KMS-11 (cell line): ENCODE measurements around the gene TENM4.

Source experiments
- H2AFZ ChIP-seq: fragments of 200-600 bp; sonication (generic); 2 replicates; pipeline ENCODE4 v1.6.1; 2016; ENCODE audit warnings: antibody characterized with exemption, mixed run types, low read depth
- H3K27ac ChIP-seq: fragments of 200-600 bp; sonication (generic); 2 replicates; pipeline ENCODE4 v1.6.1; 2016; ENCODE audit warnings: mild to moderate bottlenecking, mixed run types
- H3K27me3 ChIP-seq: fragments of 200-600 bp; sonication (generic); 2 replicates; pipeline ENCODE4 v1.6.1; 2017; ENCODE audit warnings: mild to moderate bottlenecking, low read depth, mixed run types, moderate library complexity; ENCODE audit not compliant: insufficient read depth
- H3K36me3 ChIP-seq: fragments of 200-600 bp; sonication (generic); 2 replicates; pipeline ENCODE4 v1.6.1; 2017; ENCODE audit warnings: mild to moderate bottlenecking, mixed run types; ENCODE audit not compliant: insufficient read depth
- H3K4me1 ChIP-seq: fragments of 200-600 bp; sonication (generic); 2 replicates; pipeline ENCODE4 v1.6.1; 2016; ENCODE audit warnings: mild to moderate bottlenecking, low read depth, mixed run types; ENCODE audit not compliant: poor library complexity, severe bottlenecking
- H3K4me2 ChIP-seq: fragments of 200-600 bp; sonication (generic); 2 replicates; pipeline ENCODE4 v1.7.0; 2016; ENCODE audit warnings: mild to moderate bottlenecking, mixed run types
- H3K4me3 ChIP-seq: fragments of 200-600 bp; sonication (generic); IDR thresholded peaks from 2 replicates; pipeline ENCODE4 v1.6.1; 2017; ENCODE audit warnings: low read depth, low read length, mixed read lengths; ENCODE audit not compliant: insufficient read depth
- H3K79me2 ChIP-seq: fragments of 200-600 bp; sonication (generic); 2 replicates; pipeline ENCODE4 v1.6.1; 2016; ENCODE audit warnings: low read depth, mixed run types; ENCODE audit not compliant: insufficient read depth
- H3K9ac ChIP-seq: fragments of 200-600 bp; sonication (generic); 2 replicates; pipeline ENCODE4 v1.6.1; 2016; ENCODE audit warnings: mild to moderate bottlenecking, mixed run types
- H4K20me1 ChIP-seq: fragments of 200-600 bp; sonication (generic); 2 replicates; pipeline ENCODE4 v1.6.1; 2016; ENCODE audit warnings: mild to moderate bottlenecking, mixed run types; ENCODE audit not compliant: insufficient read depth
- CTCF ChIP-seq: fragments of 200-600 bp; sonication (generic); conservative IDR thresholded peaks from 2 replicates; pipeline ENCODE4 v1.6.1; 2017; ENCODE audit warnings: low read depth, mild to moderate bottlenecking, antibody characterized with exemption, low read length, moderate library complexity, mixed read lengths

TENM4 gene

GRCh38 chr11:79381036-79381435, 59.8 kb downstream of the TENM4 start:
- H2AFZ ChIP-seq: no peak overlapping the region
- H3K36me3 ChIP-seq: no peaks in the 10 kb centered on the region
- no peak overlapping the region for H3K4me2 ChIP-seq
- H4K20me1 ChIP-seq: no peaks in the 10 kb centered on the region
- no peak overlapping the region for H3K27ac ChIP-seq
- TF ChIP-seq CTCF: no peak
- no peaks in the 10 kb centered on the region for H3K27me3 ChIP-seq
- H3K79me2 ChIP-seq: no peaks in the 10 kb centered on the region
- no peak overlapping the region for H3K9ac ChIP-seq
- no peak overlapping the region for H3K4me3 ChIP-seq
- no peaks in the 10 kb centered on the region for H3K4me1 ChIP-seq

DNA sequence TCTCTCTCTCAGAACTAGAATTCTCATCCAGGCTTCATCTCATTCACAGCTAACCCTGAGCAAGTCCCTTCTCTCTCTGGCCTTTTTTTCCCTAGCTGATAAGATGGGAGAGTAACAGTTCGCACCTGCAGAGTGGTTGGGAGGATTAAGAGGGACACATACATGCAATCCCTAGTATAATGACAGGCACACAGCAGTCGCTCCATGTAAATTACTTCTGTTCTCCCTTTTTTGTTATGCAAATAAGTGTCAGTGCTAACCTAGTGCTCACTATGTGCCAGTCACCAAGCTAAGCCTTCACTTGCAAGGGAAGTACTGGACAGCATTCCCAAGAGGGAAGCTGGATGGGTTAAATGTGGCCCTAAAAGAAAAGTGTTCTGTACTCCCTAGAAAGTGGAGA, 63.4 kb downstream of the TENM4 start:
- TF ChIP-seq CTCF: no peak
- H3K9ac ChIP-seq: no peak overlapping the region
- no peak overlapping the region for H3K4me2 ChIP-seq
- H3K79me2 ChIP-seq: no peaks in the 10 kb centered on the region
- H2AFZ ChIP-seq: no peak overlapping the region
- no peaks in the 10 kb centered on the region for H3K4me1 ChIP-seq
- H3K27ac ChIP-seq: no peak overlapping the region
- H3K27me3 ChIP-seq: no peaks in the 10 kb centered on the region
- H4K20me1 ChIP-seq: no peaks in the 10 kb centered on the region
- no peak overlapping the region for H3K4me3 ChIP-seq
- H3K36me3 ChIP-seq: no peaks in the 10 kb centered on the region

DNA sequence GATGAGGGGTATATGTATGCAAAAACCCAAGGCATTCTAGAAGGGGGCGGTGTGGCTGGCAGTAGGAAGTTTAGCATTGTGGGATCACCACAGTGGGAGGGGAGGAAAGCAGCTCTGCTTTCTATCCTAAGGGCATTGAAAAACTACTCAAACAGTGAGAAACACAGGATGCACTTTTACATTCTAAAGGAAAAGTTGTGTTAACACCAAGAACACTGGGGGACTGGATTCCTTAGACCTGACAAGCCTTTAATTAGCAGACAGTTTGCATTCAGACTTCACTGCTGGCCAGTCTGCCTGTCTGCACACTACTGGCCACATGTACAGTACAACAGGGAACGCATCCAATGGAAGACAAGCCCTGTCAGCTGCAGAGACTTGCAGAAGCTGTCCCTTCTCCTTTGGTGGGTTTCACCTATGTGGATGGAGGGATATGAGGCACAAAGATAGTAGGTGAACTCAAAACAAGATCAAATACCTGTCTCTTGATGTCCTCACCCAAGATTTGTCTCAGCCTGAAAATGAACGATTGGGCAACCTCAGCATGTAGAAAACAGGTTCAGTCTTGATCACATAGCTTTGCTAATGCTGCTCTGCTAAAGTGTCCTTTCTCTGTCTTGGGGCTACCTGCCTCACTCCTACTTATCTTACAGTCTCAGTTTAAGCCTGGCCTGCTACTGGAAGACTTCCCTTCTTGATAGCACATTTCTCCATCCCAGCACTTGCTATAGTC, 64.8 kb downstream of the TENM4 start:
- Histone ChIP-seq H3K9ac (no peak overlapping the region), H3K4me3 (no peak overlapping the region), H3K27me3 (no peaks in the 10 kb centered on the region), H3K4me1 (no peaks in the 10 kb centered on the region), H3K4me2 (no peak overlapping the region), H3K27ac (no peak overlapping the region), H3K79me2 (no peaks in the 10 kb centered on the region), H2AFZ (no peak overlapping the region), H4K20me1 (no peaks in the 10 kb centered on the region), H3K36me3 (no peaks in the 10 kb centered on the region)
- no peak for TF ChIP-seq CTCF

DNA sequence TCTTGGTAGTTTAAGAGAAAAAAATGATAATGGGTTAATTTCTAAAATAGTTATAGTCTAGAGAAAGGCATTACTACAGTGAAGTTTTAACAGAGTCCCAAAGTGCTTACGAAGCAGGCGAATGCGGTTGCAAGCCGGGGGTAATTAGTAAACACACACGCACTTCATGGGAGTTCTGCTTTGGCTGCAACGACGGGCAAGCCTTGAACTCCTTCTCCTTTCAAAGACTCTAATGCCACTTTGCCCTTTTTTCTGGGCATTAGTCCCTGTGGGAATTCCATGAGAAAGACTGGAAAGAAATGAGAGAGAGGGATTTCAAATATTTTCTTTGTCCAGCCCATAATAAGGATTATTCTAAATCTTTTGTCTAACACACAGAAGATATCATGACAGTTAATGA, 66.1 kb downstream of the TENM4 start:
- Histone ChIP-seq H3K79me2 (no peaks in the 10 kb centered on the region), H2AFZ (no peak overlapping the region), H3K4me1 (no peaks in the 10 kb centered on the region), H3K36me3 (no peaks in the 10 kb centered on the region), H3K4me3 (no peak overlapping the region), H3K27me3 (no peaks in the 10 kb centered on the region), H3K4me2 (no peak overlapping the region), H4K20me1 (no peaks in the 10 kb centered on the region), H3K27ac (no peak overlapping the region), H3K9ac (no peak overlapping the region)
- TF ChIP-seq CTCF: no peak
